Posterior vena cava (tissue), 2 donors: ENCODE data around the gene HEXB. TPM values are rescaled to one million over a fixed set of nuclear protein-coding genes. Genes with fewer than 3 reads are reported as not detected.
"Not testable (repeated sequence)": the region's sequence is repeated elsewhere in the genome, so short reads cannot be mapped to it uniquely, and the experiment has no call there.

Experiments used
- DNase-seq: peaks from one replicate; pipeline ENCODE4 v3.0.0-alpha.2; 2020; ENCODE audit warnings: low spot score
- intact Hi-C, 2 donors: fragments of 100-400 bp; cut with DNase I; formaldehyde crosslinking; loops; one replicate each; pipeline versions ENCODE4 v1.14.1 to v1.14.2; 2022 to 2023
- total RNA-seq, 2 donors: library from RNA; stranded (reverse); fragmentation: NEBNext Ultra II Directional; extraction: Animal tissue kit (Norgen Biotek cat#: 25700); gene quantifications; one replicate each; pipeline ENCODE4 v1.2.1, GENCODE V29; 2021
- donor health status: DM: yes; HTN: yes; CAD: no.
- donor health status: DM: yes; HTN: yes; CAD: no.

HEXB gene
- total RNA-seq, 2 donors from 2014 or later: 156 to 209 TPM

GRCh38 chr5:74653991-74654390, 31.0 kb upstream of the HEXB start:
- DNase-seq: no peak
- intact Hi-C loops: no loop called here

GRCh38 chr5:74655206-74655605, 29.8 kb upstream of the HEXB start:
- no peak for DNase-seq
- intact Hi-C loops: no loop called here

GRCh38 chr5:74655716-74656115, 29.3 kb upstream of the HEXB start:
- DNase-seq: no peak
- intact Hi-C loops: no loop called here

- intact Hi-C loops: no loop called here
- no peak for DNase-seq
These were observed 27.9 kb upstream of the HEXB start for GRCh38 chr5:74657165-74657564.

GRCh38 chr5:74659172-74659571, 25.9 kb upstream of the HEXB start:
- intact Hi-C loops: no loop called here
- no peak for DNase-seq

- DNase-seq: no peak
- intact Hi-C loops: no loop called here
These were observed 24.9 kb upstream of the HEXB start for GRCh38 chr5:74660140-74660539.

- DNase-seq: no peak
- intact Hi-C loops: no loop called here
These were observed 24.2 kb upstream of the HEXB start for GRCh38 chr5:74660873-74661272.

GRCh38 chr5:74664551-74664950, 20.5 kb upstream of the HEXB start:
- DNase-seq: no peak
- intact Hi-C loops: no loop called here

GRCh38 chr5:74665273-74665672, 19.8 kb upstream of the HEXB start:
- no peak for DNase-seq
- intact Hi-C loops: no loop called here

- DNase-seq: no peak
- intact Hi-C loops: no loop called here
These were observed 19.2 kb upstream of the HEXB start for GRCh38 chr5:74665816-74666215.

- no peak for DNase-seq
- intact Hi-C loops: no loop called here
These were observed 17.6 kb upstream of the HEXB start for GRCh38 chr5:74667396-74667795.

- intact Hi-C loops: loop anchor here (5.0 to 10.0 kb wide), 2 partner anchors 245 to 247 kb away; no protein-coding TSS in a partner anchor
- no peak for DNase-seq
These were observed 15.2 kb upstream of the HEXB start for GRCh38 chr5:74669821-74670220.

- no peak for DNase-seq
- intact Hi-C loops: loop anchor here (5.0 to 10.0 kb wide), 2 partner anchors 244 to 247 kb away; no protein-coding TSS in a partner anchor
These were observed 14.5 kb upstream of the HEXB start for GRCh38 chr5:74670396-74671038.

GRCh38 chr5:74672215-74672877, 12.7 kb upstream of the HEXB start:
- DNase-seq: no peak
- intact Hi-C loops: loop anchor here (5.0 to 10.0 kb wide), 2 partner anchors 242 to 245 kb away; no protein-coding TSS in a partner anchor

- DNase-seq: no peak
- intact Hi-C loops: loop anchor here (5.0 to 10.0 kb wide), 2 partner anchors 242 to 244 kb away; no protein-coding TSS in a partner anchor
These were observed 11.8 kb upstream of the HEXB start for GRCh38 chr5:74673011-74673790.

GRCh38 chr5:74676466-74676865, 8.6 kb upstream of the HEXB start:
- intact Hi-C loops: loop anchor here in 1 of 2 donors (10.0 kb wide), 1 partner anchor 238 kb away; no protein-coding TSS in a partner anchor
- not testable (repeated sequence) for DNase-seq

- intact Hi-C loops: loop anchor here in 1 of 2 donors (10.0 kb wide), 1 partner anchor 237 kb away; no protein-coding TSS in a partner anchor
- not testable (repeated sequence) for DNase-seq
These were observed 6.9 kb upstream of the HEXB start for GRCh38 chr5:74678123-74678522.

- DNase-seq: not testable (repeated sequence)
- intact Hi-C loops: loop anchor here in 1 of 2 donors (10.0 kb wide), 1 partner anchor 236 kb away; no protein-coding TSS in a partner anchor
These were observed 5.7 kb upstream of the HEXB start for GRCh38 chr5:74679300-74679699.

- DNase-seq: no peak
- intact Hi-C loops: loop anchor here in 1 of 2 donors (10.0 kb wide), 1 partner anchor 235 kb away; no protein-coding TSS in a partner anchor
These were observed 5.1 kb upstream of the HEXB start for GRCh38 chr5:74679966-74680365.
